H1 (cell line): Measurements from ENCODE around the gene IGF2R. TPM values are rescaled to one million over a fixed set of nuclear protein-coding genes. Genes with fewer than 3 reads are reported as not detected.

Experiments used
- CTCF ChIA-PET: fragments of 300-600 bp; sonication (Branson Sonifier 250); formaldehyde crosslinking; loops from one replicate; lab custom pipeline; 2021; ENCODE audit not compliant: partially characterized antibody; lab: Charles Lee
- POLR2A ChIA-PET: fragments of 300-600 bp; sonication (Branson Sonifier 250); formaldehyde crosslinking; loops from one replicate; lab custom pipeline; 2021; ENCODE audit warnings: inconsistent platforms; ENCODE audit not compliant: partially characterized antibody; lab: Charles Lee
- DNase-seq, 2 experiments: peaks; one replicate each; pipeline versions ENCODE4 v3.0.0 to v3.0.0-alpha.2; 2010 to 2022; ENCODE audit warnings: low spot score in 2 of 2, low read depth in 1 of 2, mixed read lengths in 1 of 2
- FAIRE-seq: peaks from 2 replicates; lab custom pipeline; 2011; peaks lifted over from hg19 to GRCh38; lab: Jason Lieb, UNC
- H2AFZ ChIP-seq: 2 replicates; pipeline ENCODE4 v1.8.1; 2012; ENCODE audit warnings: low read length, inconsistent platforms
- H2AK5ac ChIP-seq: 2 replicates; pipeline ENCODE4 v1.6.1; 2013; ENCODE audit warnings: low read depth, low read length
- H2BK120ac ChIP-seq: replicated peaks from 2 replicates; pipeline ENCODE3; 2013; ENCODE audit warnings: low read depth, low read length, inconsistent platforms
- H2BK12ac ChIP-seq: 2 replicates; pipeline ENCODE4 v1.6.1; 2013; ENCODE audit warnings: low read depth, low read length
- H2BK15ac ChIP-seq: 2 replicates; pipeline ENCODE4 v1.6.1; 2013; ENCODE audit warnings: low read length
- H2BK20ac ChIP-seq: 2 replicates; pipeline ENCODE4 v1.6.1; 2013; ENCODE audit warnings: low read length
- H2BK5ac ChIP-seq: 2 replicates; pipeline ENCODE4 v1.6.1; 2013; ENCODE audit warnings: low read depth, low read length
- H3K14ac ChIP-seq: 2 replicates; pipeline ENCODE4 v1.6.1; 2013; ENCODE audit warnings: inconsistent platforms; ENCODE audit not compliant: insufficient read length
- H3K18ac ChIP-seq: 2 replicates; pipeline ENCODE4 v1.6.1; 2013; ENCODE audit warnings: low read length; ENCODE audit errors: extremely low read depth
- H3K23ac ChIP-seq: 2 replicates; pipeline ENCODE4 v1.6.1; 2013; ENCODE audit warnings: inconsistent platforms; ENCODE audit not compliant: insufficient read length
- H3K23me2 ChIP-seq: 2 replicates; pipeline ENCODE4 v1.6.1; 2013; ENCODE audit warnings: low read depth, low read length
- H3K27ac ChIP-seq: 2 replicates; pipeline ENCODE4 v1.6.1; 2011; ENCODE audit warnings: low read depth, low read length, inconsistent platforms
- H3K27me3 ChIP-seq, 4 experiments: replicated peaks in 1 of 4; 1 replicate in 1 of 4; 2 replicates in 3 of 4; pipeline versions ENCODE4 v1.6.1 to v1.8.1; 2011 to 2013; ENCODE audit warnings: low read length in 3 of 4, mild to moderate bottlenecking in 3 of 4, inconsistent platforms in 2 of 4, mixed read lengths in 2 of 4, moderate library complexity in 1 of 4; ENCODE audit not compliant: control insufficient read depth in 3 of 4, insufficient read depth in 3 of 4; ENCODE audit errors: extremely low read depth in 1 of 4
- H3K36me3 ChIP-seq, 4 experiments: 2 replicates each; pipeline versions ENCODE4 v1.6.1 to v1.8.1; 2011 to 2013; ENCODE audit warnings: mild to moderate bottlenecking in 4 of 4, low read length in 3 of 4, moderate library complexity in 2 of 4, control low read depth in 1 of 4, inconsistent platforms in 1 of 4; ENCODE audit not compliant: insufficient read depth in 4 of 4, control insufficient read depth in 2 of 4
- H3K4ac ChIP-seq: replicated peaks from 2 replicates; pipeline ENCODE3; 2013; ENCODE audit warnings: low read length, low read depth, mixed read lengths, inconsistent platforms; ENCODE audit not compliant: insufficient read length
- H3K4me1 ChIP-seq, 4 experiments: replicated peaks in 1 of 4; 1 replicate in 1 of 4; 2 replicates in 3 of 4; pipeline versions ENCODE4 v1.6.1 to v1.8.1; 2011 to 2013; ENCODE audit warnings: low read length in 3 of 4, inconsistent platforms in 2 of 4, mixed read lengths in 1 of 4; ENCODE audit not compliant: insufficient read depth in 4 of 4, control insufficient read depth in 3 of 4
- H3K4me2 ChIP-seq, 2 experiments: 2 replicates each; pipeline versions ENCODE4 v1.6.1 to v1.8.1; 2011 to 2013; ENCODE audit warnings: low read depth in 2 of 2, low read length in 2 of 2, control low read depth in 1 of 2, inconsistent platforms in 1 of 2, mild to moderate bottlenecking in 1 of 2; ENCODE audit not compliant: insufficient read depth in 1 of 2
- H3K4me3 ChIP-seq, 4 experiments: fragments of 200-600, 300-600 bp in 1 of 4; sonication (generic), shearing (Covaris generic), sonication (Bioruptor Twin) in 1 of 4; 2 replicates each; pipeline versions ENCODE4 v1.5.1 to v1.8.1; 2011 to 2016; ENCODE audit warnings: low read length in 4 of 4, low read depth in 3 of 4, control low read depth in 2 of 4, inconsistent platforms in 2 of 4, mild to moderate bottlenecking in 2 of 4, mixed read lengths in 1 of 4, moderate library complexity in 1 of 4; ENCODE audit not compliant: insufficient read depth in 2 of 4; ENCODE audit errors: extremely low read depth in 1 of 4
- H3K56ac ChIP-seq: replicated peaks from 2 replicates; pipeline ENCODE3; 2013; ENCODE audit warnings: low read depth, mild to moderate bottlenecking, mixed read lengths, low read length, inconsistent platforms; ENCODE audit not compliant: insufficient read length
- H3K79me1 ChIP-seq: 2 replicates; pipeline ENCODE4 v1.6.1; 2013; ENCODE audit warnings: low read depth, low read length, control low read depth
- H3K79me2 ChIP-seq, 2 experiments: 2 replicates each; pipeline versions ENCODE4 v1.6.1 to v1.8.1; 2012 to 2013; ENCODE audit warnings: low read length in 2 of 2, mild to moderate bottlenecking in 2 of 2, inconsistent platforms in 1 of 2; ENCODE audit not compliant: insufficient read depth in 2 of 2, control insufficient read depth in 1 of 2
- H3K9ac ChIP-seq, 4 experiments: replicated peaks in 1 of 4; 1 replicate in 1 of 4; 2 replicates in 3 of 4; pipeline versions ENCODE4 v1.6.1 to v1.8.1; 2011 to 2013; ENCODE audit warnings: low read depth in 3 of 4, low read length in 3 of 4, control low read depth in 2 of 4, mild to moderate bottlenecking in 2 of 4, moderate library complexity in 2 of 4, inconsistent platforms in 1 of 4; ENCODE audit errors: extremely low read depth in 1 of 4
- H3K9me3 ChIP-seq, 2 experiments: 2 replicates each; pipeline versions ENCODE4 v1.6.1 to v1.8.1; 2012 to 2013; ENCODE audit warnings: mild to moderate bottlenecking in 2 of 2, moderate library complexity in 2 of 2, control low read depth in 1 of 2, inconsistent platforms in 1 of 2, low read depth in 1 of 2, low read length in 1 of 2, mixed read lengths in 1 of 2; ENCODE audit not compliant: insufficient read depth in 2 of 2
- H4K20me1 ChIP-seq, 2 experiments: replicated peaks in 1 of 2; 2 replicates each; pipeline versions ENCODE3 to v1.8.1; 2011 to 2013; ENCODE audit warnings: inconsistent platforms in 2 of 2, low read length in 2 of 2, mild to moderate bottlenecking in 1 of 2; ENCODE audit not compliant: insufficient read depth in 2 of 2, control insufficient read depth in 1 of 2
- H4K5ac ChIP-seq: 2 replicates; pipeline ENCODE4 v1.6.1; 2013; ENCODE audit warnings: low read length, low read depth, mixed read lengths, inconsistent platforms; ENCODE audit not compliant: insufficient read length
- H4K8ac ChIP-seq: 2 replicates; pipeline ENCODE4 v1.8.0; 2013; ENCODE audit warnings: mild to moderate bottlenecking, moderate library complexity, low read length, inconsistent platforms; ENCODE audit not compliant: insufficient read depth; ENCODE audit errors: extremely low read depth
- H4K91ac ChIP-seq: replicated peaks from 2 replicates; pipeline ENCODE3; 2013; ENCODE audit warnings: low read length, mixed read lengths, inconsistent platforms; ENCODE audit not compliant: insufficient read length
- GTF2F1 ChIP-seq: IDR thresholded peaks from 2 replicates; pipeline ENCODE4 v1.6.1; 2012; ENCODE audit warnings: low read depth, low read length, improper control_type of control experiment, borderline replicate concordance
- TAF1 ChIP-seq: IDR thresholded peaks from 2 replicates; pipeline ENCODE4 v1.6.1; 2011; ENCODE audit warnings: mild to moderate bottlenecking, low read depth, low read length
- WGBS, 2 experiments: shearing (Covaris generic) in 1 of 2; methylation state at CpG; one replicate each; pipeline versions ENCODE4 v1.1.6 to v1.1.7; 2013 to 2015; ENCODE audit warnings: low lambda C conversion rate in 2 of 2, mixed read lengths in 2 of 2, inconsistent platforms in 1 of 2, low coverage in 1 of 2, missing lambda C conversion rate in 1 of 2; ENCODE audit not compliant: insufficient replicate concordance in 2 of 2, insufficient coverage in 1 of 2, insufficient read length in 1 of 2; ENCODE audit errors: extremely low coverage in 1 of 2, missing lambda C conversion rate in 1 of 2; 5-methylcytosine and 5-hydroxymethylcytosine counted together
- polyA plus RNA-seq, 7 experiments: library from polyadenylated mRNA; depleted of rRNA in 3 of 7; stranded (reverse) in 5 of 7; unstranded in 2 of 7; fragments of >200 nt in 5 of 7; fragments of 200-250 nt in 2 of 7; gene quantifications; 1 replicate in 5 of 7; 2 replicates in 1 of 7; 4 replicates in 1 of 7; pipeline versions ENCODE4 v1.2.1 to v1.2.3, GENCODE V29; 2011 to 2013; ENCODE audit warnings: missing spikeins in 2 of 7, mixed read lengths in 2 of 7
- total RNA-seq: library from RNA; stranded (reverse); fragmentation: NEBNext Ultra II Directional; extraction: Animal tissue kit (Norgen Biotek cat#: 25700); gene quantifications from 2 replicates; pipeline ENCODE4 v1.2.1, GENCODE V29; 2021

IGF2R gene
- total and polyA plus RNA-seq, 2 of the 8 experiments (the other 6 are each of a cell fraction or from before 2014, with no cell fraction given): 20.6 to 74.1 TPM

DNA sequence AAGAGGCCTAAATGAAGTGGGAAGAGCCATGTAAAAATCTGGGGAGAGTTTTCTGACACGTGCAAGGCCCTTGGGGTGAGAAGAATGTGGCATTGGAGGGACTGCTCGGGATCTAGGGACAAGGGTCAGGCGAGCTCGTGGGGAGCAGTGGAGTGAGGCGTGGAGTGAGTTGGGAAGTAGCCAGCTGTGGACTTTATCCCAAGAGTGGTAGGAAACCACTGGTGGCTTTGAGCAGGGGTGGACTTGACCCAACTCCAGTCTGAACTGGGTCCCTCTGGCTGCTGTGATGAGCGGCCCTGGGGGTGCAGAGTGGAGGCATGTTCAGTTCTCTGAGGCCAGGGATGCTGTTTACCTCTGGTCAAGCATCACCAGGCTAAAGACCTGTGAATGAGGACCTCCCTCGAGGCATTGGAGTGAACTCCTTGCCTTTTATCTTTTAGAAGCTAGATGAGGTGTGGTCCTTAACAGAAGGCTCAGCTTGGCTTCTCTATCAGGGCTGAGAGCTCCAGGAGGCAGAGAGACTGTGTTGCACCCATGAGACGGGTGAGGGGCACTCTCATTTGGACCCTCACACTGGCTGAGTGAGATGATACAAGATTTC is 173.3 kb downstream of the IGF2R start:
- DNase-seq: no peak
- TF ChIP-seq GTF2F1 (no peak), TAF1 (no peak)
- TF ChIP-seq, all 59 proteins: peak for 0
- Histone ChIP-seq H3K79me1 (no peaks in the 10 kb centered on the region), H3K14ac (no peak overlapping the region), H3K27me3 (no peaks in the 10 kb centered on the region), H4K8ac (no peak overlapping the region), H3K9me3 (no peaks in the 10 kb centered on the region), H4K20me1 (no peaks in the 10 kb centered on the region), H3K36me3 (no peaks in the 10 kb centered on the region), H2BK12ac (no peak overlapping the region), H2AFZ (no peak overlapping the region), H3K27ac (no peak overlapping the region), H2AK5ac (no peak overlapping the region), H3K4me1 (peaks cover 0 to 10% (median 3%) of the 10 kb centered on the region in 4 experiments; a peak in 3 of 7 replicates), H3K23ac (no peak overlapping the region), H3K4me2 (no peak overlapping the region), H4K91ac (no peak overlapping the region), H4K5ac (no peak overlapping the region), H3K18ac (no peak overlapping the region), H3K9ac (no peak overlapping the region), H2BK120ac (no peak overlapping the region), H3K4me3 (no peak overlapping the region), H2BK15ac (no peak overlapping the region), H3K23me2 (no peaks in the 10 kb centered on the region), H2BK5ac (no peak overlapping the region), H3K56ac (no peak overlapping the region), H2BK20ac (no peak overlapping the region), H3K79me2 (no peaks in the 10 kb centered on the region), H3K4ac (no peak overlapping the region)
- CTCF ChIA-PET: interaction anchor here (1.7 to 5.0 kb wide), 3 partner anchors 19 to 314 kb away, joined by 6 to 35 read pairs (median 8); no protein-coding TSS in a partner anchor
- WGBS, 2 experiments: 90% methylated on average over 8 of the region's 8 CpGs; no CpG with 5 or more reads in 1 of the 2 experiments
- no peak for FAIRE-seq
- POLR2A ChIA-PET: no interaction called here
